Measurements from ENCODE around the gene OR56B1. TPM values are rescaled to one million over a fixed set of nuclear protein-coding genes. Genes with fewer than 3 reads are reported as not detected.

OR56B1 gene
- total RNA-seq, 4 donors from 2014 or later, result 0.79 TPM; not detected in 3

DNA sequence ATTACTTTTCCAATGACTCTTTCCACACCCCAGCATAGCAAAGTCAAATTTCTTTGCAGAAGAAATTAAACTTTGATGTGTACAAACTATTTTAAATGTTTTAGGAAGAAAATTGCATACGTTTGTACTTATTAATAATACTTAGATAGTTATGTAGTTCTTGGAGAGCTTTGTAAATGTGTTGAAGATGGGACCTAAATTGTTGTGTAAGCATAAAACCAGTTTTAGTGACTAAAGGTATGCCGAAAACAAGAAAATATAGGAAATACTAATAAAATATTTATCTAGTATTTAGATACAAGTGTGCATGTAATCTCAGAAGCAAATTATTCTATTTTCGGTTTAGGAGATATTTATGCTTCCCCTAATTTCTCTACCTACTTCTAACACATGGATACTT, 13.6 kb downstream of the OR56B1 start:
- TF ChIP-seq POLR2A (IDR thresholded peaks at IDR 0.05), result no peak
- TF ChIP-seq, protein P1, sequence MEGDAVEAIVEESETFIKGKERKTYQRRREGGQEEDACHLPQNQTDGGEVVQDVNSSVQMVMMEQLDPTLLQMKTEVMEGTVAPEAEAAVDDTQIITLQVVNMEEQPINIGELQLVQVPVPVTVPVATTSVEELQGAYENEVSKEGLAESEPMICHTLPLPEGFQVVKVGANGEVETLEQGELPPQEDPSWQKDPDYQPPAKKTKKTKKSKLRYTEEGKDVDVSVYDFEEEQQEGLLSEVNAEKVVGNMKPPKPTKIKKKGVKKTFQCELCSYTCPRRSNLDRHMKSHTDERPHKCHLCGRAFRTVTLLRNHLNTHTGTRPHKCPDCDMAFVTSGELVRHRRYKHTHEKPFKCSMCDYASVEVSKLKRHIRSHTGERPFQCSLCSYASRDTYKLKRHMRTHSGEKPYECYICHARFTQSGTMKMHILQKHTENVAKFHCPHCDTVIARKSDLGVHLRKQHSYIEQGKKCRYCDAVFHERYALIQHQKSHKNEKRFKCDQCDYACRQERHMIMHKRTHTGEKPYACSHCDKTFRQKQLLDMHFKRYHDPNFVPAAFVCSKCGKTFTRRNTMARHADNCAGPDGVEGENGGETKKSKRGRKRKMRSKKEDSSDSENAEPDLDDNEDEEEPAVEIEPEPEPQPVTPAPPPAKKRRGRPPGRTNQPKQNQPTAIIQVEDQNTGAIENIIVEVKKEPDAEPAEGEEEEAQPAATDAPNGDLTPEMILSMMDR (IDR thresholded peaks at IDR 0.05), result no peak
- H3K27ac ChIP-seq, result no peak overlapping the region
- no peak for DNase-seq
- no peak overlapping the region for H3K4me3 ChIP-seq
- no peaks in the 10 kb centered on the region for H3K4me1 ChIP-seq
- no peaks in the 10 kb centered on the region for H3K9me3 ChIP-seq
- intact Hi-C loops (cut with DNase I; ENCODE audit: low total_unique reads), result no loop called here
- no peaks in the 10 kb centered on the region for H3K27me3 ChIP-seq
- H3K36me3 ChIP-seq, result no peaks in the 10 kb centered on the region

DNA sequence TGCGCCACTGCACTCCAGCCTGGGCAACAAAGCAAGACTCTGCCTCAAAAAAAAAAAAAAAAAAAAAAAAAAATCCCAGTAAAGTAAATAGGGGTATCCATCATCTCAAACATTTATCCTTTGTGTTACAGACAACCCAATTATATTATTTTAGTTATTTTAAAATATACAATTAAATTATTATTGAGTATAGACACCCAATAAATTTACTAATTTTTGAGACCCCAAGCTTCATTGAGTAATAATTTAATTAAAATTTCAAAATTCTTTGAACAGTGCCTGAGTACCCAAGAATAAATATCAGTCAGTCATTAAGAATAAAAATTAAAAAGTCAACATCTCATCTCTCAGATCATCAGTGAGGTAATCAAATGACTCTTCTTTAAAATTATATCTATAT, 17.7 kb downstream of the OR56B1 start, which contains the start of gene OR52N4:
Gene OR52N4, plus strand, starts transcription at position 301 of the 400 bp plus-strand sequence. CDS start 498 bp downstream, outside the sequence.
- no peak for TF ChIP-seq POLR2A (IDR thresholded peaks at IDR 0.05)
- TF ChIP-seq, protein P1 (IDR thresholded peaks at IDR 0.05), result no peak
- H3K9me3 ChIP-seq, result no peaks in the 10 kb centered on the region
- H3K36me3 ChIP-seq, result no peaks in the 10 kb centered on the region
- no peak within 1 kb of the TSS for H3K4me3 ChIP-seq
- no peak within 1 kb of the TSS for H3K27ac ChIP-seq
- no peak for DNase-seq
- no peaks in the 10 kb centered on the region for H3K27me3 ChIP-seq
- intact Hi-C loops (cut with DNase I; ENCODE audit: low total_unique reads), result no loop called here
- H3K4me1 ChIP-seq, result no peaks in the 10 kb centered on the region

DNA sequence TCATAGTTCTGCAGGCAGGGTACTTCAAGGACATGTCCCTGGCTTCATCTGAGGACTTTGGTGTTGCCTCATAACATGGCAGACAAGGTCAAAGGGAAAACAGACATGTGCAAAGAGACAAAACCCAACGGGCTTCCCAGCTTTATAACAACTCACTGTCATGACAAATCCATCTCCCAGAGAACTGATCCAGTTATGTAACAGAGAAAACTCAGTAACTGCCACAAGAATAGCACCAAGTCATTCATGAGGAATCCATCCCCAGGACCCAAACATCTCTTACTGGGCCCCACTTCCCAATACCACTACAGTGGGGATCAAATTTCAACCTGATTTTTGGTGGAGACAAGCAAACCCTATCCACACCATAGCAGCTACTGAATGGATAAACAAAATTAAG, 30.8 kb downstream of the OR56B1 start:
- no peak for TF ChIP-seq POLR2A (IDR thresholded peaks at IDR 0.05)
- TF ChIP-seq, protein P1 (IDR thresholded peaks at IDR 0.05), result no peak
- DNase-seq, result no peak
- no peak overlapping the region for H3K4me3 ChIP-seq
- H3K4me1 ChIP-seq, result no peaks in the 10 kb centered on the region
- no peak overlapping the region for H3K27ac ChIP-seq
- H3K36me3 ChIP-seq, result no peaks in the 10 kb centered on the region
- H3K27me3 ChIP-seq, result no peaks in the 10 kb centered on the region
- intact Hi-C loops (cut with DNase I; ENCODE audit: low total_unique reads), result no loop called here
- H3K9me3 ChIP-seq, result no peaks in the 10 kb centered on the region

DNA sequence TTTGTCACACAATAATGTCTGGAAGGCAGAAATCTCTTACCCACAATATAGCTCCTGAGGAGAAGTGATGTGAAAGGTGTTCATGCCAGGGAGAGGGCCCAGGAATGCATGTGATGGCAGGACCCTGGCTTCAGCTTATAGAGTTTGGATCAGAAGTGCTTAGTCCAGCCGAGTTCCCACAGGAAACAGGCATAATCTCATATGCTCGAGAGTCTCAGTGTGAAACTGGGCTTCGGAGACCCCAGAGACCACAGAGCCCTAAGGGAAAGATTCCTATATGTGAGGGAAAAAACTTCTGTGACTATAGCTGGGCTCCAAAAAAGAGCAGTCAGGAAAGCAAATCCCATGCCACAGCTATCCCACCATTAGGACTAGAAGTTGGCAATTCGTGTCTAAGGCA, 47.0 kb downstream of the OR56B1 start, which contains the start of gene OR52N5:
Gene OR52N5, minus strand, starts transcription at position 101 of the 400 bp plus-strand sequence. CDS start 4,721 bp downstream, outside the sequence.
- no peaks in the 10 kb centered on the region for H3K27me3 ChIP-seq
- TF ChIP-seq, protein P1 (IDR thresholded peaks at IDR 0.05), result no peak
- TF ChIP-seq POLR2A (IDR thresholded peaks at IDR 0.05), result no peak
- DNase-seq, result no peak
- no peaks in the 10 kb centered on the region for H3K9me3 ChIP-seq
- H3K27ac ChIP-seq, result no peak within 1 kb of the TSS
- H3K4me3 ChIP-seq, result no peak within 1 kb of the TSS
- H3K36me3 ChIP-seq, result no peaks in the 10 kb centered on the region
- intact Hi-C loops (cut with DNase I; ENCODE audit: low total_unique reads), result no loop called here
- H3K4me1 ChIP-seq, result no peaks in the 10 kb centered on the region

Other genes with a start within 250 kb of the OR56B1 start
- not detected for gene OR52D1, start 247.8 kb upstream of the OR56B1 start, total RNA-seq
- gene UBQLN3, start 226.5 kb upstream of the OR56B1 start, total RNA-seq, result 1 to 10 TPM in 3 of 4 donors, under 1 TPM in 1; 0.29 to 2.2 (median 1.4) TPM
- gene UBQLNL, start 219.7 kb upstream of the OR56B1 start, total RNA-seq, result 10 to 100 TPM in 1 of 4 donors, 1 to 10 TPM in 3; 1.0 to 10.8 (median 4.7) TPM
- gene OR52H1, start 187.9 kb upstream of the OR56B1 start, total RNA-seq, result 10 to 100 TPM in 1 of 4 donors, 1 to 10 TPM in 2, not detected in 1; 2.1 to 13.8 (median 2.1) TPM
- not detected for gene OR52B6, start 155.6 kb upstream of the OR56B1 start, total RNA-seq
- gene TRIM6, start 139.8 kb upstream of the OR56B1 start, total RNA-seq, result 10 to 100 TPM in 1 of 4 donors, 1 to 10 TPM in 3; 4.3 to 11.5 (median 7.2) TPM
- 10 to 100 TPM in 1 of 4 donors, 1 to 10 TPM in 3; 1.5 to 12.2 (median 6.0) TPM for gene TRIM34, start 111.4 kb upstream of the OR56B1 start, total RNA-seq
- gene TRIM5, start 51.4 kb upstream of the OR56B1 start, total RNA-seq, result 10 to 100 TPM in 3 of 4 donors, 1 to 10 TPM in 1; 4.4 to 50.4 (median 37.4) TPM
- 10 to 100 TPM; 10.9 to 64.8 (median 25.4) TPM for gene TRIM22, start 46.7 kb upstream of the OR56B1 start, total RNA-seq
- gene OR52N4, start 17.8 kb downstream of the OR56B1 start, total RNA-seq, result 1 to 10 TPM in 1 of 4 donors, not detected in 3; 1.9 TPM
- under 1 TPM in 1 of 4 donors, not detected in 3; 0.14 TPM for gene OR52N5, start 46.9 kb downstream of the OR56B1 start, total RNA-seq
- gene OR52N1, start 54.8 kb downstream of the OR56B1 start, total RNA-seq, result under 1 TPM in 1 of 4 donors, not detected in 3; 0.07 TPM
- gene OR52N2, start 72.5 kb downstream of the OR56B1 start, total RNA-seq, result not detected
- gene OR52E6, start 105.4 kb downstream of the OR56B1 start, total RNA-seq, result not detected
- not detected for gene OR52E8, start 121.2 kb downstream of the OR56B1 start, total RNA-seq
- not detected for gene OR52E4, start 144.2 kb downstream of the OR56B1 start, total RNA-seq
- not detected for gene OR52E5, start 156.8 kb downstream of the OR56B1 start, total RNA-seq
- not detected for gene OR56A3, start 205.8 kb downstream of the OR56B1 start, total RNA-seq
- gene OR56A5, start 232.0 kb downstream of the OR56B1 start, total RNA-seq, result not detected

All from uterus (tissue), 4 donors.